Osteoblast (primary cell): ENCODE results near the gene DLG2. TPM values are rescaled to one million over a fixed set of nuclear protein-coding genes. Genes with fewer than 3 reads are reported as not detected.

Experiments used
- DNase-seq: peaks from one replicate; pipeline ENCODE4 v3.0.0; 2011; ENCODE audit warnings: low spot score, mixed read lengths; ENCODE audit not compliant: insufficient read length; ENCODE audit errors: missing footprints
- H2AFZ ChIP-seq: 2 replicates; pipeline ENCODE4 v1.6.0; 2011; ENCODE audit warnings: mild to moderate bottlenecking, low read length
- H3K27ac ChIP-seq: 2 replicates; pipeline ENCODE4 v1.5.1; 2011; ENCODE audit warnings: mild to moderate bottlenecking, low read depth, low read length, moderate library complexity
- H3K27me3 ChIP-seq: 2 replicates; pipeline ENCODE4 v1.6.0; 2012; ENCODE audit warnings: mild to moderate bottlenecking, control low read depth, inconsistent platforms, low read length, moderate library complexity; ENCODE audit not compliant: insufficient read depth
- H3K36me3 ChIP-seq: 2 replicates; pipeline ENCODE4 v1.5.1; 2011; ENCODE audit warnings: mild to moderate bottlenecking, low read length, control low read depth, moderate library complexity; ENCODE audit not compliant: insufficient read depth
- H3K4me1 ChIP-seq: 2 replicates; pipeline ENCODE4 v1.5.1; 2011; ENCODE audit warnings: mild to moderate bottlenecking, low read length, control low read depth, moderate library complexity; ENCODE audit not compliant: insufficient read depth
- H3K4me2 ChIP-seq: 2 replicates; pipeline ENCODE4 v1.6.0; 2011; ENCODE audit warnings: mild to moderate bottlenecking, low read length; ENCODE audit not compliant: insufficient read depth
- H3K4me3 ChIP-seq: fragments of 200-600 bp; sonication (generic); 3 replicates; pipeline ENCODE4 v1.5.1; 2012; ENCODE audit warnings: mild to moderate bottlenecking, low read length, inconsistent platforms; ENCODE audit not compliant: insufficient read depth
- H3K79me2 ChIP-seq: 2 replicates; pipeline ENCODE4 v1.6.0; 2012; ENCODE audit warnings: mild to moderate bottlenecking, low read length, control low read depth, inconsistent platforms; ENCODE audit not compliant: insufficient read depth
- H3K9me3 ChIP-seq: 2 replicates; pipeline ENCODE4 v1.5.1; 2011; ENCODE audit warnings: low read depth, low read length, control low read depth
- H4K20me1 ChIP-seq: 2 replicates; pipeline ENCODE4 v1.6.0; 2012; ENCODE audit warnings: mild to moderate bottlenecking, low read length, control low read depth; ENCODE audit not compliant: insufficient read depth
- total RNA-seq: library from RNA; depleted of rRNA; stranded (reverse); fragments of >200 nt; gene quantifications from 2 replicates; pipeline ENCODE4 v1.2.3, GENCODE V29; 2012
- TF ChIP-seq, protein P1 (sequence below): IDR thresholded peaks from 2 replicates; pipeline ENCODE4 v1.5.1; 2011; ENCODE audit warnings: mild to moderate bottlenecking, low read depth, low read length, moderate library complexity; ENCODE audit errors: extremely low read depth

Gene DLG2
- total RNA-seq, 1 donor = 3.3 TPM

DNA sequence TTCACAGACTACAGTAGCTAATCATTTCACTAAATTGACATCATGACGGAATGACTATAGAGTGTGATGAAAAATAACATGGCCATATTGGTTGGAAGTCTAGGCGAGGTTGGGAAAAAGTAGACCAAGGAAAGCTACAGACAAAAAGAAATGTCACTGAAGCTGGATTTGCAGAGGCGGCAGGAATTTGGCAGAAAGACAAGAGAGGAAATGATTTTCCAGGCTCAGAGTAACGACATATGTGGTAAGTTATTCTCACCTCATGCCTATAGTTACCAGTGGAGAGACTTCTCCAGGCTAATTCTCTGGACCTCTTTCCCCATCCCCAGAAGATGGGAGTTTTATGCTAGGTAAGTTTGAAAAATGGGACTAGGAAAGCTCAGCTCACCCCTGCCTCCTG lies 1335.1 kb downstream of the DLG2 start:
- H3K27ac ChIP-seq = no peak overlapping the region
- DNase-seq = no peak
- no peaks in the 10 kb centered on the region for H3K9me3 ChIP-seq
- H3K4me3 ChIP-seq = no peak overlapping the region
- H3K27me3 ChIP-seq = no peaks in the 10 kb centered on the region
- H3K4me1 ChIP-seq = peaks cover 27% of the 10 kb centered on the region
- TF ChIP-seq, protein P1, sequence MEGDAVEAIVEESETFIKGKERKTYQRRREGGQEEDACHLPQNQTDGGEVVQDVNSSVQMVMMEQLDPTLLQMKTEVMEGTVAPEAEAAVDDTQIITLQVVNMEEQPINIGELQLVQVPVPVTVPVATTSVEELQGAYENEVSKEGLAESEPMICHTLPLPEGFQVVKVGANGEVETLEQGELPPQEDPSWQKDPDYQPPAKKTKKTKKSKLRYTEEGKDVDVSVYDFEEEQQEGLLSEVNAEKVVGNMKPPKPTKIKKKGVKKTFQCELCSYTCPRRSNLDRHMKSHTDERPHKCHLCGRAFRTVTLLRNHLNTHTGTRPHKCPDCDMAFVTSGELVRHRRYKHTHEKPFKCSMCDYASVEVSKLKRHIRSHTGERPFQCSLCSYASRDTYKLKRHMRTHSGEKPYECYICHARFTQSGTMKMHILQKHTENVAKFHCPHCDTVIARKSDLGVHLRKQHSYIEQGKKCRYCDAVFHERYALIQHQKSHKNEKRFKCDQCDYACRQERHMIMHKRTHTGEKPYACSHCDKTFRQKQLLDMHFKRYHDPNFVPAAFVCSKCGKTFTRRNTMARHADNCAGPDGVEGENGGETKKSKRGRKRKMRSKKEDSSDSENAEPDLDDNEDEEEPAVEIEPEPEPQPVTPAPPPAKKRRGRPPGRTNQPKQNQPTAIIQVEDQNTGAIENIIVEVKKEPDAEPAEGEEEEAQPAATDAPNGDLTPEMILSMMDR = no peak
- no peaks in the 10 kb centered on the region for H3K36me3 ChIP-seq
- H4K20me1 ChIP-seq = no peaks in the 10 kb centered on the region
- H2AFZ ChIP-seq = peak overlapping the region; percentile 30
- H3K4me2 ChIP-seq = peak overlapping the region; percentile 49
- no peaks in the 10 kb centered on the region for H3K79me2 ChIP-seq

DNA sequence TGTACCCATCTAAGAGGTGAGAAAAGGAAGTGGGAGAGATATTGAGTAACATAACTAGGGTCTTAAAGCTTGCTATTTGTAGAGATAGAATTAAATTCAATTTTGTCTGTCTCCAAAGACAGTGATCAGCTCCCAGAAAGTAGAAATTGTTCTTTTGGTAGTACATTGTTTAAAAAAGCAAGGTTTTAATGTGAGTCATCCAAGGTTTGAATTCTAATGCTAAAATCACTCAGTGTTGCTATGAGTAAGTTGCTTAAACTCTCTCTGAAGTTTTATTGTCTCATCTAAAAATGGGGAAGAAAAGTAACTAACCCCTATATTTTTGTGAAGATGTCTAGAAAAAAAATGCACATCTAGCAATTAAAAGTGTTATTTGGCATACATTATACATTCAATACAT lies 1336.5 kb downstream of the DLG2 start:
- no peaks in the 10 kb centered on the region for H4K20me1 ChIP-seq
- H2AFZ ChIP-seq = no peak overlapping the region
- H3K4me2 ChIP-seq = no peak overlapping the region
- H3K27ac ChIP-seq = peak overlapping the region; percentile 48
- no peak overlapping the region for H3K4me3 ChIP-seq
- H3K9me3 ChIP-seq = no peaks in the 10 kb centered on the region
- TF ChIP-seq, protein P1 = no peak
- H3K27me3 ChIP-seq = no peaks in the 10 kb centered on the region
- no peaks in the 10 kb centered on the region for H3K79me2 ChIP-seq
- no peaks in the 10 kb centered on the region for H3K36me3 ChIP-seq
- H3K4me1 ChIP-seq = peaks cover 27% of the 10 kb centered on the region
- no peak for DNase-seq

DNA sequence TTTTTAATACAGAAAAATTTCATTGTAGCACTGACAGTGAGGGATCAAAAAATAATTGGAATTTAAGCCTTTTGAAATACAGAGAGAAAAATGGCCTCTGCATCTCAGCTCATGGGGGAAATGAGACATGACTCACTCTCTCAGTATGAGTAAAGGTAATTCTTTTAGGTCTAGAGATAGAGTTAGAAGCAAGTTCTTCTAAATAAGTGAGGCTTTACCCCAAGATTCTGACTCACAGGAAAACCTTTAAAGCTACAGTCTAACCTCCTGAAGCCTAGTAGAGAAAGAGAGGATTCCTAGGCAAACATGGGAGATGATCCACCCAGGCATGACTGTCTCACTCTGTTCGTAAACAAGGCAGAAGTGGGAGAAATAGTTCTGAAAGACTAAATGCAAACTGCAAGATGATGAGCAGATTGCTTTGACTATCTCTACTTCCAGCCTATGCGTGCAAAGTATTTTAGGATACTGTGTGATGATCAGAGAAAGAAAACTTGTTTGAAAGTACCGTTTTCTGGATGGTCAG lies 1337.7 kb downstream of the DLG2 start:
- no peak overlapping the region for H2AFZ ChIP-seq

DNA sequence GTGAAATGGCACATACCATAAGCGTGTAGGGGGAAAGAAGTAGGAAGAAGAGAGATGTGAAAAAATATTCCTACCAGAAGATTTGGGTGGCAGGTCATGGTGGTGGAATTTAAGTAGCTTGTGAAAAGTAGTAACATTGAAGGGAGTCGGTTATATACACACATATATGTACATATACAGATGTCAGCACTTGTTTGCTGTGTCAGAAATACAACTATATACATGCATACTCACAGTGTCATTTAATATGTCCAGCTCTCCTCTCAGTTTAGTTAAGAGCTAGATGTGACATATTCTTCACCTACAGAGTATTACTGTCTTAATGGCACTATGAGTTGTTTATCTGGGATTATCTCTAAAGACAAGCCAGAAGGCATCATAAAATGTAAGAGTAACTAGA lies 1353.6 kb downstream of the DLG2 start:
- no peaks in the 10 kb centered on the region for H3K9me3 ChIP-seq
- H2AFZ ChIP-seq = no peak overlapping the region
- H3K4me2 ChIP-seq = no peak overlapping the region
- H3K27me3 ChIP-seq = no peaks in the 10 kb centered on the region
- no peak for DNase-seq
- H4K20me1 ChIP-seq = no peaks in the 10 kb centered on the region
- H3K27ac ChIP-seq = no peak overlapping the region
- no peak overlapping the region for H3K4me3 ChIP-seq
- H3K36me3 ChIP-seq = no peaks in the 10 kb centered on the region
- no peaks in the 10 kb centered on the region for H3K4me1 ChIP-seq
- TF ChIP-seq, protein P1 = no peak
- no peaks in the 10 kb centered on the region for H3K79me2 ChIP-seq

More for the DNA sequence above, 1337.7 kb downstream of the DLG2 start:
- peaks cover 27% of the 10 kb centered on the region for H3K4me1 ChIP-seq
- no peak for DNase-seq
- H3K27ac ChIP-seq = peak overlapping the region; percentile 21
- no peaks in the 10 kb centered on the region for H3K79me2 ChIP-seq
- H3K4me2 ChIP-seq = no peak overlapping the region
- no peaks in the 10 kb centered on the region for H3K36me3 ChIP-seq
- H3K4me3 ChIP-seq = no peak overlapping the region
- TF ChIP-seq, protein P1 = no peak
- no peaks in the 10 kb centered on the region for H3K27me3 ChIP-seq
- no peaks in the 10 kb centered on the region for H4K20me1 ChIP-seq
- no peaks in the 10 kb centered on the region for H3K9me3 ChIP-seq
